Liver (tissue), 9 donors: ENCODE data around the gene TCP1. TPM values are rescaled to one million over a fixed set of nuclear protein-coding genes. Genes with fewer than 3 reads are reported as not detected.

Experiments
- DNase-seq: peaks from one replicate; pipeline ENCODE4 v3.0.0-alpha.2; 2017; ENCODE audit warnings: low spot score
- H3K27ac ChIP-seq, 2 donors: one replicate each; pipeline ENCODE4 v1.7.0; 2013; ENCODE audit warnings: inconsistent platforms in 2 of 2, low read length in 2 of 2, control low read depth in 1 of 2, low read depth in 1 of 2, mild to moderate bottlenecking in 1 of 2
- H3K27me3 ChIP-seq, 4 donors: one replicate each; pipeline versions ENCODE4 v1.6.1 to v1.7.0; 2013; ENCODE audit warnings: low read length in 3 of 4, inconsistent platforms in 1 of 4, mild to moderate bottlenecking in 1 of 4, moderate library complexity in 1 of 4; ENCODE audit not compliant: control insufficient read depth in 4 of 4, insufficient read depth in 4 of 4
- H3K36me3 ChIP-seq, 4 donors: one replicate each; pipeline versions ENCODE4 v1.6.1 to v1.7.0; 2013; ENCODE audit warnings: low read length in 3 of 4, mild to moderate bottlenecking in 3 of 4, low read depth in 1 of 4, moderate library complexity in 1 of 4; ENCODE audit not compliant: control insufficient read depth in 4 of 4, insufficient read depth in 3 of 4
- H3K4me1 ChIP-seq, 4 donors: one replicate each; pipeline versions ENCODE4 v1.6.1 to v1.7.0; 2013; ENCODE audit warnings: low read length in 3 of 4, mild to moderate bottlenecking in 3 of 4, moderate library complexity in 1 of 4; ENCODE audit not compliant: control insufficient read depth in 4 of 4, insufficient read depth in 4 of 4
- H3K4me3 ChIP-seq, 3 donors: one replicate each; pipeline versions ENCODE4 v1.6.1 to v1.7.0; 2013; ENCODE audit warnings: low read length in 3 of 3, control low read depth in 1 of 3, low read depth in 1 of 3, mild to moderate bottlenecking in 1 of 3
- H3K9ac ChIP-seq, 2 donors: one replicate each; pipeline ENCODE4 v1.7.0; 2013; ENCODE audit warnings: low read length in 2 of 2, mild to moderate bottlenecking in 2 of 2, moderate library complexity in 2 of 2, control low read depth in 1 of 2, low read depth in 1 of 2
- H3K9me3 ChIP-seq, 4 donors: one replicate each; pipeline versions ENCODE4 v1.6.1 to v1.7.0; 2013; ENCODE audit warnings: low read length in 3 of 4; ENCODE audit not compliant: control insufficient read depth in 4 of 4
- CTCF ChIP-seq: fragments of 150-350 bp; IDR thresholded peaks from 2 replicates; pipeline ENCODE4 v1.5.1; 2017; ENCODE audit warnings: improper control_type of control experiment, low read depth, low read length; ENCODE audit not compliant: missing input control
- EGR1 ChIP-seq, 2 donors: IDR thresholded peaks; 2 replicates each; pipeline ENCODE4 v1.6.1; 2016 to 2018; ENCODE audit warnings: antibody characterized with exemption in 2 of 2, low read depth in 2 of 2
- FOXA1 ChIP-seq: IDR thresholded peaks from 2 replicates; pipeline ENCODE4 v1.6.1; 2016; ENCODE audit warnings: antibody characterized with exemption
- FOXA2 ChIP-seq: IDR thresholded peaks from 2 replicates; pipeline ENCODE4 v1.6.1; 2016; ENCODE audit warnings: antibody characterized with exemption
- GABPA ChIP-seq, 2 donors: IDR thresholded peaks in 1 of 2; conservative IDR thresholded peaks in 1 of 2; 2 replicates each; pipeline ENCODE4 v1.6.1; 2016; ENCODE audit warnings: antibody characterized with exemption in 2 of 2, mild to moderate bottlenecking in 1 of 2, moderate library complexity in 1 of 2
- HNF4A ChIP-seq, 2 donors: conservative IDR thresholded peaks; 2 replicates each; pipeline ENCODE4 v1.6.1; 2016; ENCODE audit warnings: antibody characterized with exemption in 2 of 2, mild to moderate bottlenecking in 2 of 2
- HNF4G ChIP-seq: IDR thresholded peaks from 2 replicates; pipeline ENCODE4 v1.6.1; 2016; ENCODE audit warnings: antibody characterized with exemption
- JUND ChIP-seq, 2 donors: IDR thresholded peaks; 2 replicates each; pipeline ENCODE4 v1.6.1; 2016; ENCODE audit warnings: antibody characterized with exemption in 2 of 2
- MAX ChIP-seq: IDR thresholded peaks from 2 replicates; pipeline ENCODE4 v1.6.1; 2016; ENCODE audit warnings: antibody characterized with exemption
- NR2F2 ChIP-seq: IDR thresholded peaks from 2 replicates; pipeline ENCODE4 v1.6.1; 2016; ENCODE audit warnings: antibody characterized with exemption
- RAD21 ChIP-seq, 2 donors: IDR thresholded peaks; 2 replicates each; pipeline ENCODE4 v1.6.1; 2016; ENCODE audit warnings: antibody characterized with exemption in 2 of 2, mild to moderate bottlenecking in 2 of 2
- RXRA ChIP-seq, 2 donors: IDR thresholded peaks; 2 replicates each; pipeline ENCODE4 v1.6.1; 2017 to 2018; ENCODE audit warnings: antibody characterized with exemption in 2 of 2, mild to moderate bottlenecking in 1 of 2
- SP1 ChIP-seq: IDR thresholded peaks from 2 replicates; pipeline ENCODE4 v1.6.1; 2018; ENCODE audit warnings: antibody characterized with exemption, mild to moderate bottlenecking
- TAF1 ChIP-seq: conservative IDR thresholded peaks from 2 replicates; pipeline ENCODE4 v1.6.1; 2016; ENCODE audit warnings: antibody characterized with exemption, mild to moderate bottlenecking
- YY1 ChIP-seq: IDR thresholded peaks from 2 replicates; pipeline ENCODE4 v1.6.1; 2016; ENCODE audit warnings: antibody characterized with exemption, mild to moderate bottlenecking
- WGBS: extraction: QIAGEN DNeasy Blood & Tissue Kit; methylation state at CpG from one replicate; pipeline ENCODE4 v1.1.7; 2013; 5-methylcytosine and 5-hydroxymethylcytosine counted together
- polyA plus RNA-seq, 2 donors: library from polyadenylated mRNA; stranded (reverse) in 1 of 2; unstranded in 1 of 2; fragments of 200-250 nt in 1 of 2; fragments of >200 nt in 1 of 2; fragmentation: Nextera tagmentation in 1 of 2; extraction: Ambion mirVana in 1 of 2; gene quantifications; one replicate each; pipeline versions ENCODE4 v1.2.1 to v1.2.3, GENCODE V29; 2013 to 2015
- total RNA-seq, 2 donors: library from RNA; depleted of rRNA; stranded (reverse); fragments of >200 nt; gene quantifications; one replicate each; pipeline ENCODE4 v1.2.3, GENCODE V29; 2014
- TF ChIP-seq, protein P1 (sequence below): IDR thresholded peaks from 2 replicates; pipeline ENCODE4 v1.6.1; 2016; ENCODE audit warnings: antibody characterized with exemption
- TF ChIP-seq, protein P2 (sequence below): IDR thresholded peaks from 2 replicates; pipeline ENCODE4 v1.6.1; 2016; ENCODE audit warnings: antibody characterized with exemption
- TF ChIP-seq, protein P3 (sequence below): IDR thresholded peaks from 2 replicates; pipeline ENCODE4 v1.6.1; 2016; ENCODE audit warnings: antibody characterized with exemption, mild to moderate bottlenecking
- donor health status: healthy.
- donor health status: healthy.
- donor health status: healthy.
- donor health status: healthy.
- donor health status: healthy.

The TCP1 gene
- total and polyA plus RNA-seq, 4 donors, result 59.5 to 155 (median 94.3) TPM

DNA sequence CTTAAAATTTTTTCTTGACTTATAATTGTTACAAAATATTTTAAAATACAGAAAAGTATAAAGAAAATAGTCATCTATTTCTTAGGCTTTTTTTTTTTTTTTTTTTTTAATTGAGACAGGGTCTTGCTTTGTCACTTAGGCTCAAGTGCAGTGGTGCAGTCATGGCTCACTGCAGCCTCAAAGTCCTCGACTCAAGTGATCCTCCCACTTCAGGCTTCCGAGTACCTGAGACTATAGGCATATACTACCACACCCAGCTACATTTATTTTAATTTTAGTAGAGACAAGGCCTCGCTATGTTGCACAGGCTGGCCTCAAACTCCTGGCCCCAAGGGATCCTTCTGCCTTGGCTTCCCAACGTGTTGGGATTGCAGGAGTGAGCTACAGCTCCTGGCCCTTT is 32.9 kb downstream of the TCP1 start (continued):
- TF ChIP-seq CTCF, result no peak
- no peak for TF ChIP-seq YY1
- TF ChIP-seq HNF4A (conservative IDR thresholded peaks at IDR 0.05), result no peak

DNA sequence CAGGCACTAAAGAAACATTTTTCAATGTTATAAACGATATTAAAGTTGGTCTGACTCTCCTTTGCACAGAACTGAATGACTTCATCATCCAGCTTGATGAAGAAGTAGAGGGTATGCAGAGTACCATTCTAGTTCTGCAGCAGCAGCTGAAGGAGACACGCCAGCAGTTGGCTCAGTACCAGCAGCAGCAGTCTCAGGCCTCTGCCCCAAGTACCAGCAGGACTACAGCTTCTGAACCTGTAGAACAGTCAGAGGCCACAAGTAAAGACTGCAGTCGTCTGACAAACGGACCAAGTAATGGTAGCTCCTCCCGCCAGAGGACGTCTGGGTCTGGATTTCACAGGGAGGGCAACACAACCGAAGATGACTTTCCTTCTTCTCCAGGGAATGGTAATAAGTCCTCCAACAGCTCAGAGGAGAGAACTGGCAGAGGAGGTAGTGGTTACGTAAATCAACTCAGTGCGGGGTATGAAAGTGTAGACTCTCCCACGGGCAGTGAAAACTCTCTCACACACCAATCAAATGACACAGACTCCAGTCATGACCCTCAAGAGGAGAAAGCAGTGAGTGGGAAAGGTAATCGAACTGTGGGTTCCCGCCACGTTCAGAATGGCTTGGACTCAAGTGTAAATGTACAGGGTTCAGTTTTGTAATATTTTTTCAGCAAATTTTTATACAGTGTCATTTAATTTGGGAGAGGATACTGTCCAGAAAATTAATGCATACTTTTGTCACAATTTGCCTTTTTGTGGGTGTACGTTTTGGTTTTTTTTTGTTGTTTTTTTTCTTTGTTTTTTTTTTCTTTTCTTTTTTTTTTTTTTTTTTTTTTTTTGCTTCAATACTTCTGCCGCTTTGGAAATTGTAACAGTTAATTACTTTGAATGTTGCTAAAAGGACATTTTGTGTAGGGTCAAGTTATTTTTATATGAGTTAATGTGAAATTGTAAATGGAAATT is 34.2 kb downstream of the TCP1 start:
- Histone ChIP-seq H3K27ac (no peak overlapping the region), H3K4me3 (no peak overlapping the region), H3K4me1 (no peaks in the 10 kb centered on the region), H3K9ac (no peak overlapping the region), H3K36me3 (peaks cover 10 to 54% (median 43%) of the 10 kb centered on the region in 4 donors), H3K27me3 (no peaks in the 10 kb centered on the region), H3K9me3 (no peaks in the 10 kb centered on the region)
- 83% methylated on average over 15 of the region's 15 CpGs for WGBS
- no peak for DNase-seq
- TF ChIP-seq MAX (no peak), SP1 (no peak), EGR1 (IDR thresholded peaks at IDR 0.05; ENCODE audit: low read depth in 2 of 2) (no peak), RXRA (IDR thresholded peaks at IDR 0.05) (no peak), JUND (IDR thresholded peaks at IDR 0.05) (no peak), HNF4G (no peak), HNF4A (conservative IDR thresholded peaks at IDR 0.05) (no peak), FOXA1 (no peak), NR2F2 (no peak), YY1 (no peak), FOXA2 (no peak), RAD21 (IDR thresholded peaks at IDR 0.05) (no peak), GABPA (IDR thresholded peaks at IDR 0.05 in 1 of 2, conservative IDR thresholded peaks at IDR 0.05 in 1 of 2) (no peak), TAF1 (no peak), CTCF (no peak)
- TF ChIP-seq, protein P1, sequence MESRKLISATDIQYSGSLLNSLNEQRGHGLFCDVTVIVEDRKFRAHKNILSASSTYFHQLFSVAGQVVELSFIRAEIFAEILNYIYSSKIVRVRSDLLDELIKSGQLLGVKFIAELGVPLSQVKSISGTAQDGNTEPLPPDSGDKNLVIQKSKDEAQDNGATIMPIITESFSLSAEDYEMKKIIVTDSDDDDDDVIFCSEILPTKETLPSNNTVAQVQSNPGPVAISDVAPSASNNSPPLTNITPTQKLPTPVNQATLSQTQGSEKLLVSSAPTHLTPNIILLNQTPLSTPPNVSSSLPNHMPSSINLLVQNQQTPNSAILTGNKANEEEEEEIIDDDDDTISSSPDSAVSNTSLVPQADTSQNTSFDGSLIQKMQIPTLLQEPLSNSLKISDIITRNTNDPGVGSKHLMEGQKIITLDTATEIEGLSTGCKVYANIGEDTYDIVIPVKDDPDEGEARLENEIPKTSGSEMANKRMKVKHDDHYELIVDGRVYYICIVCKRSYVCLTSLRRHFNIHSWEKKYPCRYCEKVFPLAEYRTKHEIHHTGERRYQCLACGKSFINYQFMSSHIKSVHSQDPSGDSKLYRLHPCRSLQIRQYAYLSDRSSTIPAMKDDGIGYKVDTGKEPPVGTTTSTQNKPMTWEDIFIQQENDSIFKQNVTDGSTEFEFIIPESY, result no peak
- TF ChIP-seq, protein P2, sequence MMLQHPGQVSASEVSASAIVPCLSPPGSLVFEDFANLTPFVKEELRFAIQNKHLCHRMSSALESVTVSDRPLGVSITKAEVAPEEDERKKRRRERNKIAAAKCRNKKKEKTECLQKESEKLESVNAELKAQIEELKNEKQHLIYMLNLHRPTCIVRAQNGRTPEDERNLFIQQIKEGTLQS, result no peak
- TF ChIP-seq, protein P3, sequence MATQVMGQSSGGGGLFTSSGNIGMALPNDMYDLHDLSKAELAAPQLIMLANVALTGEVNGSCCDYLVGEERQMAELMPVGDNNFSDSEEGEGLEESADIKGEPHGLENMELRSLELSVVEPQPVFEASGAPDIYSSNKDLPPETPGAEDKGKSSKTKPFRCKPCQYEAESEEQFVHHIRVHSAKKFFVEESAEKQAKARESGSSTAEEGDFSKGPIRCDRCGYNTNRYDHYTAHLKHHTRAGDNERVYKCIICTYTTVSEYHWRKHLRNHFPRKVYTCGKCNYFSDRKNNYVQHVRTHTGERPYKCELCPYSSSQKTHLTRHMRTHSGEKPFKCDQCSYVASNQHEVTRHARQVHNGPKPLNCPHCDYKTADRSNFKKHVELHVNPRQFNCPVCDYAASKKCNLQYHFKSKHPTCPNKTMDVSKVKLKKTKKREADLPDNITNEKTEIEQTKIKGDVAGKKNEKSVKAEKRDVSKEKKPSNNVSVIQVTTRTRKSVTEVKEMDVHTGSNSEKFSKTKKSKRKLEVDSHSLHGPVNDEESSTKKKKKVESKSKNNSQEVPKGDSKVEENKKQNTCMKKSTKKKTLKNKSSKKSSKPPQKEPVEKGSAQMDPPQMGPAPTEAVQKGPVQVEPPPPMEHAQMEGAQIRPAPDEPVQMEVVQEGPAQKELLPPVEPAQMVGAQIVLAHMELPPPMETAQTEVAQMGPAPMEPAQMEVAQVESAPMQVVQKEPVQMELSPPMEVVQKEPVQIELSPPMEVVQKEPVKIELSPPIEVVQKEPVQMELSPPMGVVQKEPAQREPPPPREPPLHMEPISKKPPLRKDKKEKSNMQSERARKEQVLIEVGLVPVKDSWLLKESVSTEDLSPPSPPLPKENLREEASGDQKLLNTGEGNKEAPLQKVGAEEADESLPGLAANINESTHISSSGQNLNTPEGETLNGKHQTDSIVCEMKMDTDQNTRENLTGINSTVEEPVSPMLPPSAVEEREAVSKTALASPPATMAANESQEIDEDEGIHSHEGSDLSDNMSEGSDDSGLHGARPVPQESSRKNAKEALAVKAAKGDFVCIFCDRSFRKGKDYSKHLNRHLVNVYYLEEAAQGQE, result no peak
